Activated CD8-positive, alpha-beta memory T cell treated with anti-CD3 and anti-CD28 coated beads for 24 hours (primary cell): ENCODE measurements around the gene NRIP2.

ENCODE experiments used
- DNase-seq: peaks from one replicate; pipeline ENCODE4 v3.0.0-alpha.2; 2020

The NRIP2 gene

GRCh38 chr12:2844786-2845185 lies 10.0 kb upstream of the NRIP2 start:
- DNase-seq, result no peak

GRCh38 chr12:2842948-2843347 lies 8.1 kb upstream of the NRIP2 start:
- no peak for DNase-seq

- no peak for DNase-seq
These were observed 6.3 kb upstream of the NRIP2 start for GRCh38 chr12:2841056-2841650.

GRCh38 chr12:2836574-2836973 lies 1.7 kb upstream of the NRIP2 start:
- DNase-seq, result no peak

- DNase-seq, result no peak
These were observed 1.0 kb upstream of the NRIP2 start for GRCh38 chr12:2835691-2836403.

- no peak for DNase-seq
These were observed 1.0 kb downstream of the NRIP2 start for GRCh38 chr12:2833810-2834209.

GRCh38 chr12:2833327-2833726 lies 1.5 kb downstream of the NRIP2 start:
- no peak for DNase-seq

- no peak for DNase-seq
These were observed 2.2 kb downstream of the NRIP2 start for GRCh38 chr12:2832550-2833127.

GRCh38 chr12:2829275-2829674 lies 5.6 kb downstream of the NRIP2 start:
- DNase-seq, result no peak

GRCh38 chr12:2826721-2827515 lies 7.9 kb downstream of the NRIP2 start:
- DNase-seq, result no peak

- DNase-seq, result no peak
These were observed 8.8 kb downstream of the NRIP2 start for GRCh38 chr12:2826036-2826435.

GRCh38 chr12:2825132-2825531 lies 9.7 kb downstream of the NRIP2 start:
- no peak for DNase-seq

- DNase-seq, result no peak
These were observed 10.3 kb downstream of the NRIP2 start for GRCh38 chr12:2824541-2824940.

- no peak for DNase-seq
These were observed 11.4 kb downstream of the NRIP2 start for GRCh38 chr12:2823483-2823882.

- DNase-seq, result no peak
These were observed 14.4 kb downstream of the NRIP2 start for GRCh38 chr12:2820432-2820831.

GRCh38 chr12:2819810-2820209 lies 15.0 kb downstream of the NRIP2 start:
- no peak for DNase-seq

GRCh38 chr12:2813214-2814185 lies 21.3 kb downstream of the NRIP2 start:
- no peak for DNase-seq

- peak; percentile 97 for DNase-seq
These were observed 22.3 kb downstream of the NRIP2 start, which contains the start of gene ITFG2 for GRCh38 chr12:2812290-2813213. ITFG2 (plus strand) TSS chr12:2812668; CDS start chr12:2812761, 93 bp downstream.

- no peak for DNase-seq
These were observed 23.0 kb downstream of the NRIP2 start for GRCh38 chr12:2811801-2812200.

GRCh38 chr12:2806700-2807099 lies 28.1 kb downstream of the NRIP2 start:
- DNase-seq, result no peak

- DNase-seq, result no peak
These were observed 29.7 kb downstream of the NRIP2 start for GRCh38 chr12:2805143-2805520.
